Caco-2 (cell line): ENCODE measurements around the gene PDGFC. TPM values are rescaled to one million over a fixed set of nuclear protein-coding genes. Genes with fewer than 3 reads are reported as not detected.

ENCODE experiments used
- BruUV-seq: library from RNA; stranded (reverse); fragments of 400-500 nt; replicated peaks from 2 replicates; lab custom pipeline; 2021; lab: Mats Ljungman, UMichigan
- CTCF ChIA-PET: fragments of 300-600 bp; sonication (Branson Sonifier 250); formaldehyde crosslinking; loops from one replicate; lab custom pipeline; 2022; ENCODE audit warnings: antibody characterized with exemption; lab: Charles Lee
- POLR2A ChIA-PET: fragments of 300-600 bp; sonication (Branson Sonifier 250); formaldehyde crosslinking; loops from one replicate; lab custom pipeline; 2022; ENCODE audit warnings: antibody characterized with exemption; lab: Charles Lee
- DNase-seq, 2 experiments: peaks; one replicate each; pipeline versions ENCODE4 v3.0.0 to v3.0.0-alpha.2; 2020 to 2022
- H3K27me3 ChIP-seq: replicated peaks from 2 replicates; pipeline ENCODE4 v1.6.0; 2011; ENCODE audit warnings: low read length; ENCODE audit not compliant: control insufficient read depth, insufficient read depth
- H3K36me3 ChIP-seq: 2 replicates; pipeline ENCODE4 v1.5.1; 2011; ENCODE audit warnings: low read length; ENCODE audit not compliant: control insufficient read depth, insufficient read depth
- H3K4me1 ChIP-seq: fragments of 250-450 bp; sonication (Bioruptor Pico); 2 replicates; pipeline ENCODE4 v1.5.1; 2020; ENCODE audit warnings: mild to moderate bottlenecking
- H3K4me3 ChIP-seq: 2 replicates; pipeline ENCODE4 v1.5.1; 2011; ENCODE audit warnings: low read depth, mild to moderate bottlenecking, control low read depth, low read length
- H3K9me3 ChIP-seq: fragments of 250-450 bp; sonication (Bioruptor Pico); 2 replicates; pipeline ENCODE4 v1.5.1; 2020; ENCODE audit warnings: mild to moderate bottlenecking, moderate library complexity
- H3K27ac Mint-ChIP-seq: one replicate; pipeline ENCODE4 v1.8.0; 2022; ENCODE audit warnings: mixed read lengths; ENCODE audit not compliant: unreplicated experiment
- H3K27me3 Mint-ChIP-seq: one replicate; pipeline ENCODE4 v1.8.0; 2022; ENCODE audit warnings: mixed read lengths; ENCODE audit not compliant: insufficient read depth, unreplicated experiment
- H3K36me3 Mint-ChIP-seq: one replicate; pipeline ENCODE4 v1.8.0; 2022; ENCODE audit warnings: mild to moderate bottlenecking, mixed read lengths; ENCODE audit not compliant: insufficient read depth, unreplicated experiment
- H3K4me1 Mint-ChIP-seq: one replicate; pipeline ENCODE4 v1.8.0; 2022; ENCODE audit warnings: low read depth, mixed read lengths; ENCODE audit not compliant: unreplicated experiment
- H3K4me3 Mint-ChIP-seq: one replicate; pipeline ENCODE4 v1.8.0; 2022; ENCODE audit warnings: mild to moderate bottlenecking, moderate library complexity, mixed read lengths; ENCODE audit not compliant: unreplicated experiment
- H3K9me3 Mint-ChIP-seq: one replicate; pipeline ENCODE4 v1.8.0; 2022; ENCODE audit warnings: mixed read lengths; ENCODE audit not compliant: unreplicated experiment
- CTCF ChIP-seq, 2 experiments: fragments of 200-600 bp in 1 of 2; IDR thresholded peaks; 1 replicate in 1 of 2; 2 replicates in 1 of 2; pipeline versions ENCODE4 v1.5.1 to v1.8.0; 2011 to 2022; ENCODE audit warnings: antibody characterized with exemption in 1 of 2, control low read depth in 1 of 2, inconsistent platforms in 1 of 2, low read depth in 1 of 2, low read length in 1 of 2, mild to moderate bottlenecking in 1 of 2, moderate library complexity in 1 of 2; ENCODE audit not compliant: insufficient read depth in 1 of 2, severe bottlenecking in 1 of 2, unreplicated experiment in 1 of 2
- intact Hi-C: fragments of 100-400 bp; cut with micrococcal nuclease; formaldehyde crosslinking; loops from one replicate; pipeline ENCODE4 v1.10.0; 2022; ENCODE audit not compliant: unreplicated experiment
- total RNA-seq: library from RNA; stranded (reverse); gene quantifications from 2 replicates; pipeline ENCODE4 v1.2.3, GENCODE V29; 2022

The PDGFC gene
- total RNA-seq, 1 experiment from 2014 or later, result 9.5 TPM

- CTCF ChIA-PET, result no interaction called here
- Histone ChIP-seq H3K4me3 (no peak overlapping the region), H3K4me1 (no peaks in the 10 kb centered on the region), H3K36me3 (no peaks in the 10 kb centered on the region), H3K27me3 (no peaks in the 10 kb centered on the region), H3K9me3 (no peaks in the 10 kb centered on the region)
- intact Hi-C loops, result no loop called here
- no peaks in the 10 kb centered on the region for H3K27me3 Mint-ChIP-seq
- H3K27ac Mint-ChIP-seq, result no peak overlapping the region
- no peak overlapping the region for H3K4me3 Mint-ChIP-seq
- no peak for DNase-seq
- BruUV-seq, result no TSS peak
- peaks cover 26% of the 10 kb centered on the region for H3K4me1 Mint-ChIP-seq
- no peaks in the 10 kb centered on the region for H3K36me3 Mint-ChIP-seq
- no peak for TF ChIP-seq CTCF (IDR thresholded peaks at IDR 0.05; ENCODE audit: insufficient read depth in 1 of 2, low read depth in 1 of 2, low read length in 1 of 2, severe bottlenecking in 1 of 2, unreplicated experiment in 1 of 2)
- no peaks in the 10 kb centered on the region for H3K9me3 Mint-ChIP-seq
- POLR2A ChIA-PET, result no interaction called here
These were observed 13.1 kb downstream of the PDGFC start for GRCh38 chr4:156958276-156959074.

GRCh38 chr4:156957556-156957955 lies 14.0 kb downstream of the PDGFC start:
- BruUV-seq, result no TSS peak
- TF ChIP-seq CTCF (IDR thresholded peaks at IDR 0.05; ENCODE audit: insufficient read depth in 1 of 2, low read depth in 1 of 2, low read length in 1 of 2, severe bottlenecking in 1 of 2, unreplicated experiment in 1 of 2), result no peak
- CTCF ChIA-PET, result no interaction called here
- no peaks in the 10 kb centered on the region for H3K27me3 ChIP-seq
- POLR2A ChIA-PET, result no interaction called here
- no peak for DNase-seq
- Mint-ChIP-seq H3K4me1 (peaks cover 20% of the 10 kb centered on the region), H3K27ac (no peak overlapping the region), H3K9me3 (no peaks in the 10 kb centered on the region), H3K4me3 (no peak overlapping the region), H3K27me3 (no peaks in the 10 kb centered on the region), H3K36me3 (no peaks in the 10 kb centered on the region)
- intact Hi-C loops, result no loop called here
- H3K36me3 ChIP-seq, result no peaks in the 10 kb centered on the region
- no peaks in the 10 kb centered on the region for H3K9me3 ChIP-seq
- no peak overlapping the region for H3K4me3 ChIP-seq
- no peaks in the 10 kb centered on the region for H3K4me1 ChIP-seq

GRCh38 chr4:156956826-156957368 lies 14.7 kb downstream of the PDGFC start:
- Mint-ChIP-seq H3K27ac (no peak overlapping the region), H3K36me3 (no peaks in the 10 kb centered on the region), H3K27me3 (no peaks in the 10 kb centered on the region), H3K9me3 (no peaks in the 10 kb centered on the region), H3K4me1 (peaks cover 14% of the 10 kb centered on the region), H3K4me3 (no peak overlapping the region)
- BruUV-seq, result no TSS peak
- ChIA-PET POLR2A (no interaction called here), CTCF (no interaction called here)
- Histone ChIP-seq H3K4me1 (no peaks in the 10 kb centered on the region), H3K4me3 (no peak overlapping the region), H3K27me3 (no peaks in the 10 kb centered on the region), H3K9me3 (no peaks in the 10 kb centered on the region), H3K36me3 (no peaks in the 10 kb centered on the region)
- no peak for DNase-seq
- intact Hi-C loops, result no loop called here
- no peak for TF ChIP-seq CTCF (IDR thresholded peaks at IDR 0.05; ENCODE audit: insufficient read depth in 1 of 2, low read depth in 1 of 2, low read length in 1 of 2, severe bottlenecking in 1 of 2, unreplicated experiment in 1 of 2)
